Measurements from ENCODE around the gene SLC25A53.

SLC25A53 gene, protein sequence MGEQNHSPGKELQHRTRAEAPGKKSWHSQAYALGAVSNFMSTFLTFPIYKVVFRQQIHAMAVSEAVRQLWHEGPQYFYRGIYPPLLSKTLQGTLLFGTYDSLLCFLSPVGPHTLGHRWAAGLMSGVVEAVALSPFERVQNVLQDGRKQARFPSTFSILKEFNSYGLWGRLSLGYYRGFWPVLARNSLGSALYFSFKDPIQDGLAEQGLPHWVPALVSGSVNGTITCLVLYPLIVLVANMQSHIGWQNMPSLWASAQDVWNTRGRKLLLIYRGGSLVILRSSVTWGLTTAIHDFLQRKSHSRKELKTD

DNA sequence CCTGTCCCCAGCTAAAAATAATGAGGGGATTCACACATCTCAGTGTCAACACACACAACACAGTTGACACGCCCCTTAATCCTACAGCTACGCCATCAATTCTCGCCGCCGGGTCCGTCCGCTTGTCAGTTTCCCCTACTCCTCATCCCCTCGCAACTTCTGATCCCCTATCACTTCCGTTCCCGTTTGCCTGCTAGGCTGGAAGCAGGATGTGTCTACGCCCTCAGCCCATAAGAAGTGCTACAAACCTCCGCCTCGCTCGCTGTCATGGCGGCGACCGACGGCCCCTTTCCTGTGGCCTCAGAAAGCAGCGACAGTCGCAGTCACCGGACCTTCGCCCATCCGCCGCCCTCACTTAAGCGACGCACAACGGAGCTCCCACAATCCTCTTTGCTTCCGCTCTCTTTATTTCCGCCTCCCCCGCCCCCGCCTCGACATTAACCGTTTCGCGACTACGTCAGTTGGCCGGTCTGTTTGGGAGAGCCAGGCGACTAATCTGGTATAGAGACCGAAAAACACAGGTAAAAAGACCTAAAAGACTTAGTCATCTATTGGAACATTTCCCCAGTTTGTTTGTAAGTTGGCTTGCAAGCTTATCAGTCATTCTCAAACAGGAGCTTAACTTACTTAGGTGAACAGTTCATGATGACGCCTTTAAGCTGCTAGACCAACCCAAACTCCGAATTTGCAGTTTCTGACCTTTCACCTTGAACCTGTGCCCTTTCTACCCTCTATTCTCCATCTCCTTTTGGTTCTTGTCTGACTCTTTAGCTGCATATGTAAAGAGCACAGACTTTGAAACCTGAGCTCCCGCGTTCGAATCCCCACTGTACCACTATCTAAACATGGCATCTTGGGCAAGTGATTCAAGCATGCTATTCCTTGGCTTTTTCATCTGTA is at the start of gene SLC25A53:
SLC25A53 (minus strand) TSS at position 380 of the 900 bp plus-strand sequence. CDS start 51,752 bp downstream, outside the sequence.
- peak; percentile 82 for DNase-seq

DNA sequence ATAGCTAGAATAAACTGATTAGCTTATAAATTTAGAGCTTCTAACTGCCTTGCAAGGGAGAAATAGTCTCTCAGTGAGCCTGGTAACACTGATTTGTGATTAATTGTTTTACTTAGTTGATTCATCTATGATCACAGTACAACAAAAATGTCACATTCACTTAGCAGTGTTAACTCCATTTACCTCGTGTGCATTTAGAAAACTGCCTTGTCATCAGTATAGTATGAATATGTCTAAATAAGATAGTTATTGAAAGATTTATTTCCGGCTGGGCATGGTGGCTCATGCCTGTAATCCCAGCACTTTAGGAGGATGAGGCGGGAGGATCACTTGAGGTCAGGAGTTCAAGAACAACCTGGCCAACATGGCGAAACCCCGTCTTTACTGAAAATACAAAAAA is 48.7 kb upstream of the SLC25A53 start:
- DNase-seq = no peak

DNA sequence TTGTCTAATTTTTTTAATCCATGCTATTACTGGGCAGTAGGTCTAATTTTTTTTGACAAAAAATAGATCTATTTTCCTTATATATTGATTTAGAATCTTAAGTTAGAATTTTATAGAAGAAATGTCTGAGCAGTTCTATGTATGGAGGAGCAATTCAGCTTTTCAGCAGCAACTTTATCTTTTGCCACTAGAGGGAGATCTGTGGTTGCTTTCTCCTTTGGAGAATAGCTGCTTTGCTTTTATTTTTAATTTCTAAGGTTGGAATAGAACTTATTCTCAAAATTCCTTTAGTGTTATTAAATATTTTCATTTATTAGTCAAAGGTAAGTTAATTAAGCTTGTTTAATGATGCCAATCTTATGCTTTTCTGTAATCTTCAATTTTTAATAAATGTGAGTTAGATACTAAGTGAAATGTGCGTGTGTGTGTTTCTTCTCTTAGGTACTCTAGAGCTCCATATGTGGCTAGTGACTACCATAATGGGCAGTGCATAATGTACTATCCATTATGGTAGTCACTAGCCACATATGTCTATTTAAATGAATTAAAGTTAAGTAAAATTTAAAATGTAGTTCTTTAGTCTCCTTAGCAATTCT is 38.8 kb upstream of the SLC25A53 start:
- no peak for DNase-seq

DNA sequence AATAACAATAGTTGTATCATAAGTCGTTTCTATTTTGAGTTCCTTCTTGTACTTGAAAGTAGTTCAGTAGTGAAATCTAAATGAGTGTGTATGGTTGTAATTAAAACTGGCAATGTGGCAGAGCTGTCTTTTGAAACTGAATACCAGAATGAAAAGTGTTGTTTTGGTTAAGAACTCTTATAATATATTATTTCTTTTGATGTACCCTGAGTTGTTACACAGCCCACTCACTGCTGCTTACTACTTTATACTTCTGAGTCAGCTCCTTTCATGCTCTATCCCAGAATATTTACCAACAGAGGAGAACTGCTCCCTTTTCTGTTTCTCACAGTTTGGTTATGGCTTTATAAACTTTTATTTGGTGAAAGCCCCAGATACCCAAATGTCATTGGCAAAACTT is 38.2 kb upstream of the SLC25A53 start:
- no peak for DNase-seq

DNA sequence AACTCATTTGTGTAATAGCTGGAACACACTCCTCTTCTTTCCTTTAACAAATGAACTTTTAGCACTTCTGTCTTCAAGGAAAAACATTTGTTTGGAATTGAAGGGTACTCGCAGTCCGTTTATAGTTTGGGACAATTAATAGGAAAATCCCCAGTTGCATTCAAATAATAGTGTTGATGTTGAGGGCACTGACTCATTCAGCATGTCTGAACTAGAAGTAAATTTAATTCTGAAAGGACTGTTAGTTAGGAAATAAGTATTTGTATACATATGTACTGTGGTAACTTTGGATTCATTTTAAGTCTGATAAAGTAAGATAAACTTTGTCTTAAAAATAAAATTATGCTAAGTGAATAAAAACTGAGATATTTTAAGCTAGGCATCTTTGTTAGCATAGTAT is 36.7 kb upstream of the SLC25A53 start:
- DNase-seq = no peak

DNA sequence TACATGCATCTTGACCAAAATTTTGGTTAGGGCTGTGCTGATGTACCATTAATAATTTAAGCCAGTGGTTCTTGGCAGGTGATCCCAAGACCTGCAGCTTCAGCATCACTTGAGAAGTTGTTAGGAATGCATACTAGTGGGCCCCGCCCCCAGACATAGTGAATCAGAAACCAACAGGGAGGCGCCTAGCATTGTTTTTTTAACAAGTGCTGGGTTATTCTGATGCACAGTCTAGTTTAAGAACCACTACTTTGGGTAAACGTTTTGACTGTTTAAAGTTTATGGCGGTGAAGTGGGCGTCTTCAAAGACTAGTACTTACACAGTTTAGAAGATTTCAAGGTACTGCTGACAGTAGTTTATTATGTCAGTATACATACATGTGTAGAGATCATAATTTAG is 33.0 kb upstream of the SLC25A53 start:
- DNase-seq = no peak

DNA sequence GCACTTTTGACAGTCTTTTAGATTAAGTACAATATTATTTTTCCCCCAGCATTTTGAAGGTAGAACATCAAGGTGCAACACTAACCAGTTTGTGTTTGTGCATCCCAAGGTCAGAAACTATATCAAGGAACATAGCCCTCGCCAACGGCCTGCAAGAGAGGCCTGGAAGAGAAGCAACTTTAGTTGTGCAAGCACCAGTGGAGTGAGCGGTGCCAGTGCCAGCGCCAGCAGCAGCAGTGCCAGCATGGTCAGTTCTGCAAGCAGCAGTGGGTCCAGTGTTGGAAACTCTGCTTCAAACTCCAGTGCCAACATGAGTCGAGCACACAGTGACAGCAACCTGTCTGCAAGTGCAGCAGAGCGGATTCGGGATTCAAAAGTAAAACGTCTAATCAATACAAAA is 31.1 kb upstream of the SLC25A53 start:
- DNase-seq = no peak

DNA sequence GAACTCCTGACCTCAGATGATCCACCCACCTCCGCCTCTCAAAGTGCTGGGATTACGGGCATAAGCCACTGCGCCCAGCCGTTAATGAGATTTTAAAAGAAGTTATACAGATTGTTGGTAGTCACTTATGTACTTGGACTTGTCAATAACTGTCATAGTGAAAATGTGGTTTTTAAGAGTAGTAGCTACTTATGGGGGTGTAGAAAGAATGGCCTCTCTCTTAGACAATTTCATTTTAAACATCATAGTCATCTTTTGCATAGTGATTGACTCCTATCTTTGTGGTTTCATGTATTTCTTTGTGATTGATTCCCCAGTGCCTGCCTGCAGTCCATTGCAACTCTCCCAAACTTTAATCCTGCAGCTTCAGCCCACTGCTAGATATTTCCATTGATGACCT is 26.9 kb upstream of the SLC25A53 start:
- no peak for DNase-seq

DNA sequence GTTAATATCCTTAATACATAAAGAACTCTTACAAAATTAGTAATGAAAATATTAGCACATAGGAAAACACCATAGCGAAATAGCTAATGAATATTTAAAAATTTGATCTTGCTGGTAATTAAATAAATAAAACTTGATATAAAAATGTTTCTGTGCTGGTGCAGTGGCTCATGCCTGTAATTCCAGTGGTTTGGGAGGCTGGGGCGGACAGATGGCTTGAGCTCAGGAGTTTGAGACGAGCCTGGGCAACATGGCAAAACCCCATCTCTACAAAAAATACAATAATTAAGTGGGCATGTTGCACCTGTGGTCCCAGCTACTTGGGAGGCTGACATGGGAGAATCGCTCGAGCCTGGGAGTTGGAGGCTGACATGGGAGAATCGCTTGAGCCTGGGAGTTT is 17.0 kb upstream of the SLC25A53 start:
- no peak for DNase-seq

DNA sequence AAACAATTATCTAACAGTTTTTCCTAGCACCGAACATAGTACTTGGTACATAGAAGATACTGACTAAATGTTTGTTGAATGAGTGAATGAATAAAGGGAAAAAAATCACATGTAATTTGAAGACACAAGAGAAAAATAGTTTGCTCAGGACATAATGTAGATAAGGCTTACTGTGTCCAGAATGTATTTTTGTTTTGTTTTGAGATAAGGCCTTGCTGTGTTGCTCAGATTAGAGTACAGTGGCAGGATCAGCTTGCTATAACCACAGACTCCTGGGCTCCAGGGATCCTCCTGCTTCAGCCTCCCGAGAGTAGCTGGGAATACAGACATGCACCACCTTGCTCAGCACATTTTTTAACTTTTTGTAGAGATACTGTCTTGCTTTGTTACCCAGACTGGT is 16.0 kb upstream of the SLC25A53 start:
- no peak for DNase-seq

DNA sequence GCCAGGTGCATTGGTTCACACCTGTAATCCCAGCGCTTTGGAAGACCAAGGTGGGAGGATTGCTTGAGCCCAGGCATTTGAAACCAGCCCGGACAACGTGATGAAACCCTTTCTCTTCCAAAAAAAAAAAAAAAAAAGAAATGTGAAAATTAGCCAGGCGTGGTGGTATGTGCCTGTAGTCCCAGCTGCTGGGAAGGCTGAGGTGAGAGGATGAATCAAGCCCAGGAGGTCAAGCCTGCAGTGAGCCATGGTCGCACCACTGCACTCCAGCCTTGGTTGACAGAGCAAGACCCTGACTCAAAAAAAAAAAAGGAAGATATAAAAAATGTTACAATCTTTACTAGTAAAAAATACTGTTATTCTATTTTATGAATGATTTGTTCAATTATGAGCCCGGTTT is 15.3 kb upstream of the SLC25A53 start:
- no peak for DNase-seq

DNA sequence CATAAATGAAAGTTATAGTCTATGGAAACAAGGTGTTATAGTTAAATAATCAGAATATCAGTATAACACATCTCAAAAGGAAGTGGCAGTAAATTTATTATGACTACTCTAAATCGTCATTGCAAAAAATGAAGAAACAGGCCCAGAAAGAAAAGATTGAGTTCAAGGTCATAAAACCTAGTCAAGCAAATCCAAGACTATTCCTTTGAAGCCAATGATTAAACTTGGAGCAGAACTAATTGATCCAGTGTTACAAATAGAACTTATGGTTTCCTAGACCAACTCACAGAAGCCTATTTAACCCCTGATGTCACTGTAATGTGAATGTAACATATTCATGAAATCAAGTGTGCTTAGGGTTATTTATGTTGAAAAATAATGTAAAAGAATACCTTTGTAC is 11.3 kb upstream of the SLC25A53 start:
- no peak for DNase-seq

DNA sequence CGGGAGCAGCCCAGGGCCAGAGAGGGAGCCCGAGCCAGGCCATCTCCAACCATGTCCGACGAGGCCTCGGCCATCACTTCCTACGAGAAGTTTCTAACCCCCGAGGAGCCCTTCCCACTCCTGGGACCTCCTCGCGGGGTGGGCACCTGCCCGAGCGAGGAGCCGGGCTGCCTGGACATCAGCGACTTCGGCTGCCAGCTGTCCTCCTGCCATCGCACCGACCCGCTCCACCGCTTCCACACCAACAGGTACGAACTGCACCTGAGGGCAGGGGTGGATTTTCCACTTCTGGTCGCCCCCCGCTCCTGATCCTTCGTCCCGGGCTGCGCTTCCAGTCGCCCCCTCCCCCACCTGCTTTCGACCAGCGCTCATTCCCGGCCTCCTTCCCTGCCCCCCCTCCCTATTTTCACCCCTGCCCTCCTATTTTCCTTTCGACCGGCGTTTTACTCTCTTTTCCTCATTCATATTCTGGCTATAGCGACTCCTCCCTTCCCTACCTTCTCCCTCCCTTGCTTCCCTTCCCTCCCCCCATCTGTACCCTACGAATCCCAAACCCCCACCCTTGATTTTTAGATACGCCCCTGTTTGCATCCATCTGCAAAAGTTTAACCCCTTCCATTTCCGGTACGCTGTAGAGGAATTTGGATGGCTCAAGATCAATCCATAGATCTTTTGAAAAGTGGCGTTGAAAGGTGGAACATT is 10.1 kb upstream of the SLC25A53 start:
- no peak for DNase-seq

DNA sequence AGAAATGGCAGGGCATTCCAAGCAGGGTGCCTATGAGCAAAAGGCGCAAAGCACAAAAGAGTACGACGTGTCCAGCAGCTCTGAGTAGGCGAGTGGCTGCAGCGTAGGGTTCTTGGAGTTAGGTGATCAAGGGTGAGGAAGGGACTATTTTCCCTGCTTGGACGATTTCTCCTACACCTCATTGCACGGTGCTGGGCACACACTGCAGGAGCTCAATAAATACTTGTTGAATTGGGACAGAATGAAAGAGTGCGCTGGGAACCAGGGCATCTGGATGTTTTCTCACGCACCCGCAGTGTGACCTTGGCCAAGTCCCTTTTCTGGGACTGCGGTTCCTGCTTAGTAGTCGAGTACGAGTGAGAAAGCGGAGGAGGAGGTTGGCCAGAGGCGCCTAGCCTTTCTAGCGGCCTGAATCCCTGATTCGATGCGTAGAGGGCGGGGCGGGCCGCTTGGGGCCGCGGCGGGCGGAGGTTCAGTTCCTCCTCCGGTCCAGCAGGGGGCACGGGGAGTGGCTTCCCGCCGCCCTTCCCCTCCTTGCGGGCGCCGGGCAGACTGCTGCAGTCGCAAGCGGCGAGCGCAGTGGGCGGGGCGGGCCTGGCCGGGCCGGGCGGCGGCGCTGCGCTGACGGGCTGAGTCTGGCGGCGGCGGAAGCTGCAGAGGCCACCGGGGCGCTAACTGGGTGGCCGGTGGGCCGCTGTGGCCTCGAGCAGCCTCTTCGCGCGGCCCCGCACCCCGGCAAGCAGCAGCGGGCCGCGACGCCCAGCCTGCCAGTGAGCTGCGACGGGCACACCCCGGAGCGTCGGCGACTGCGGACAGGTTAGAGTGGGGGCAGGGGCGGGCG is 9.3 kb upstream of the SLC25A53 start, which contains the start of gene FAM199X:
FAM199X (plus strand) TSS at position 560 of the 841 bp plus-strand sequence. CDS start 333 bp downstream, outside the sequence.
- DNase-seq = peak; percentile 83

DNA sequence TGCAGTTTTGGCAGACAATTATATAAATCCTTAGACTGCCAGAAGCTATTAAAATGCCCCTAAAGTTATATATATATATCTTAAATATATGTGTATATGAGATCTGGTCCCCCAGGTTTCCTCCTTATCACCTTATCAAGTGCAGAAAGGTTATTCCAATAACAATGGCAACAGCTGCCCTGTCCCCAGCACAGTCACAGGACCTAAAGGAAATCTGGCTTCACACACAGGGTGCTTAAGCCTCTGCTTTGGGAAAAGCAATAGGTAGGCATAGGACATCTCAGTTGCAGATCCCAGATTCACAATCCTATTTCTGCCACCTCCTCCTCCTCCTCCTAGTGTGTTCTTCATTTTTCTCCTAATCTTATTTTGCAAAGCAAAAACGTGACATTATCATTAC is 5.8 kb downstream of the SLC25A53 start:
- DNase-seq = no peak

DNA sequence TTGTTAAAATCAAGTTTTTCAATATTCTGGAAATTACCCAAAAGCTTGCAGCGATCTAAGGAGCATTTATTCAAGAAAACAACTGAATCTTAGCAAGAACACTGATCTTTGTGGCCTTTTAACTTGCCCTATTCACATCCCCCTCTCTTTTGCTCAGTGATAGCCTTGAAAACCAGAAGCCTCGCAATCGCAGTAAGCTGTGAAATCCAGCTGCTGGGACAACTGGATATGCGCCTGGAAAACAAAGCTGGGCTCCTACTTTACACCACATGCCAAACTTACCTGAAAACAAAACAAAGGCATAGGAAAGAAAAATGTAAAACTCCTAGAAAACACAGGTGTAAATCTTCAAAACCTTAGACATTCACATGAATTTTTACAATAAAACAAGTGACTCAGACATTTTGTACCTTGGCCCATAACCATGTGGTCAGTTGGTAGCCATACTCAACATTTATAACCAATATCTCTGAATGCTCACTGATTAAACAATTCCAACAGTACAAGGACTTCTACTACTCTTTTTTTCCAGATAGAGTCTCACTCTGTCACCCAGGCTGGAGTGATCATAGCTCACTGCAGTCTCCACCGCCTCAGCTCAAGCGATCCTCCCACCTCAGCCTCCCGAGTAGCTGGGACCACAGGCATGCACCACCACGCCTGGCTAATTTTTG is 15.6 kb downstream of the SLC25A53 start:
- DNase-seq = no peak

DNA sequence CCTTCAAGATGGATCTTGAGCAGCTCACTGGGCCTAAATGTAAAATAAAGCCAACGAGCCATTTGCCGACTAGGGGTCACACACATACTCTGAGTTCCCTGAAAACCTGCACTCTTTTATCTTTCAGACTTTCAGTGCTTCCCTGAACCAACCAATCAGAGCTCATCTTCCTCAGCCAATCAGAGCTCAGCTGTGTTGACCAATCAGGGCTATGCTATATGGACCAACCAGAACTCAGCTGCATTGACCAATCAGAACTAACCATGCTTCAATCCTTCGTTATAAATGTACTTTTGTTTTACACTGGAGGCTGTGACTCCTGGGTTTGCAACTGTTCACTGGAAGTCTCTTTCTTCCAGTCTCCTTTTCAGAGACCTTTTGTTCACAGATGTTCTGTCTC is 19.3 kb downstream of the SLC25A53 start:
- DNase-seq = no peak

DNA sequence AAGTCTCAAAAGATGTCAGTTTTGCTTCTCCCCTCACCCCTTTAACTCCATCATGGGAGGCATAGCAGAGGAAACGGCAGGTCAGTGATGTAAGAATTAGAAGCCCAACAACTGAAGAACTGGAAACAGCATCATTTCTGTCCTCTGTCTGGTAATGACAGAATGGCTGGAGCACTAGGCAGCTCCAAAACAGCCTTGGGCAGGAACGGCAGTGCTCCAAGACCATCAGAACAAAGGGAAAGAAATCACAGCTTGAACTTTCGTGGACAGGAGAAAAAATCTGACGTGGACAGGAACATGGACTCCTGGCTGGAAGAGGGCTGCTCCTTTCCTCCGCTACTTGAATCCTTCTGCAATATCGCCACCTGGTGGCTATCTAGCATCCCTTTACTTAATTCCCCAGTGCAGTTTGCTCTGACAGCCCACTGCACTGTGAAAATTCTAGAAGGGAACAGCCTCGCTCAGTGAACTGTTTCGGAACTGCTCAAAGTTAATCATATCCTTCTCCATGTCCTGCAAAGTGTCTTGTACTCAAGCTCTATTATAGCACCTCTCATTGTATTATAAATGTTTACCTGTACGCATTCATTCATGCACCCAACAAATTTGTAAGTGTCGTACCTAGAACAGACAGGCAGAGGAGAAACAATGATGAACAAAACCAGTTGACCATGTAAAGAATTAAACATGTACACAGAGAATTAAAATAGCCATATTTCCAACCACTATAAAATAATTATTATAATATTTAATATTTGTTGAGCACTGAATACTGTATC is 20.4 kb downstream of the SLC25A53 start:
- DNase-seq = peak; percentile 55

DNA sequence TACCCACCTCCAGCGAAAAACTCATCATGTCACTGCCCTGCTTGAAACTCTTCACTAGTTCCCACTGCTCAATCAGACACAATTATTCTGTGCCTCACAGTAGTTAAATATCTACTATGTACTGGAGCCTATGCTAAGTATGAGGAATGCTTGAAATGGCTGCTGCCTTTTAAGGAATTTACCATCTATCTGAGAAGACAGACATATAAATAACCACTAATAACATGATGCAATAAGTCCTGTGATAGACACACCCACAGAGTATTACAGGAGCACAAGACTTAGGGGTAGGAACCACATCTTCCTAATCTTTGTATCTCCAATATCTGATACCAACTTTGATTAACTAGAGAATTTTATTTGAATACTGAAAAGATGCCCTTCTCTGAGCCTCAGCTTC is 21.1 kb downstream of the SLC25A53 start:
- DNase-seq = no peak

DNA sequence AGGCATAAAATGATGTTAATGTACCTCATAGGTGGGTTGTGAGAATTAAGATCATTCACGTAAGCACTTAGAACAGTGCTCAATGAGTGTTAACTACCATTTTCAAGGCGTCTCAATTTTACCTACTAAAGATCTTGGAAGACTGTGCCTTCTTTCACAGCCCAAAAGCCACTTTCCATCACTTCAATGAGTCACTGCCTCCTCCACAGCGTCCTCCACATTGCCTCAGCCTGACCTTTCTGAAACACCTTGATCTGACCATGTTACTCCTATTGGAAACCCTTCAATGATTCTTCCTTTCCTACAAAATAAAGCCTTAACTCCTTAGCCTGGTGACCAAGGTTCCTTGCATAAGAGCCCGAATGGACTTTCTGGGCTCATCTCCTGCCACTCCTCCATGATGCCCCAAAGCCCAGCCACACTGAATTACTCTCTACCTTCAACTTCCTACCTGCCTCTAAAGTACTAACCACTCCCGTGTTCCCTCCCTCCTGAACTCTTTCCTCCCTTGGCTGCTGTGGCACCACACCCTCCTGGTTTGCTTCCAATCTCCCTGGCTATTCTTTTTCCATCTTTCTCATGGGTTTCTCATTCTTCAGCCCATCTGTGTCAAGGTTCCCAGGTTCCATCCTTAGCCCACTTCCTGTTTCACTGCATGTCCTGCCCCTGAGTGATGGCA is 22.1 kb downstream of the SLC25A53 start:
- no peak for DNase-seq
